HepG2 (cell line): Measurements from ENCODE around the gene PRMT2. TPM values are rescaled to one million over a fixed set of nuclear protein-coding genes. Genes with fewer than 3 reads are reported as not detected.

Experiments
- CEBPZ ChIP-seq: IDR thresholded peaks from 2 replicates; pipeline ENCODE4 v1.6.1; 2012; ENCODE audit warnings: low read length, improper control_type of control experiment
- DR1 ChIP-seq: sonication (generic); formaldehyde crosslinking; IDR thresholded peaks from 2 replicates; pipeline ENCODE4 v1.8.0; 2021; ENCODE audit warnings: mild to moderate bottlenecking, missing genetic modification reagents, inconsistent platforms
- EED ChIP-seq: sonication (generic); formaldehyde crosslinking; IDR thresholded peaks from 2 replicates; pipeline ENCODE4 v1.5.0; 2020; ENCODE audit warnings: mild to moderate bottlenecking, missing genetic modification reagents
- HDAC1 ChIP-seq: sonication (generic); formaldehyde crosslinking; IDR thresholded peaks from 2 replicates; pipeline ENCODE4 v1.5.1; 2020; ENCODE audit warnings: mild to moderate bottlenecking, missing genetic modification reagents
- HOXA5 ChIP-seq: sonication (generic); formaldehyde crosslinking; IDR thresholded peaks from 2 replicates; pipeline ENCODE4 v1.4.0; 2020; ENCODE audit warnings: missing genetic modification reagents
- KIAA2018 ChIP-seq: sonication (generic); formaldehyde crosslinking; IDR thresholded peaks from 2 replicates; pipeline ENCODE4 v1.5.0; 2020; ENCODE audit warnings: mild to moderate bottlenecking, missing genetic modification reagents, borderline replicate concordance
- NBN ChIP-seq: fragments of 450-650 bp; conservative IDR thresholded peaks from 2 replicates; pipeline ENCODE4 v1.6.1; 2017
- NFE2 ChIP-seq: sonication (generic); formaldehyde crosslinking; IDR thresholded peaks from 2 replicates; pipeline ENCODE4 v1.4.0; 2020; ENCODE audit warnings: missing genetic modification reagents
- NFKB2 ChIP-seq: sonication (generic); formaldehyde crosslinking; IDR thresholded peaks from 2 replicates; pipeline ENCODE4 v1.4.0; 2020; ENCODE audit warnings: missing genetic modification reagents, borderline replicate concordance
- SNAPC4 ChIP-seq: sonication (generic); formaldehyde crosslinking; IDR thresholded peaks from 2 replicates; pipeline ENCODE4 v1.4.0; 2020; ENCODE audit warnings: mild to moderate bottlenecking, missing genetic modification reagents
- ZKSCAN5 ChIP-seq: sonication (generic); formaldehyde crosslinking; IDR thresholded peaks from 2 replicates; pipeline ENCODE4 v1.5.1; 2020; ENCODE audit warnings: mild to moderate bottlenecking, missing genetic modification reagents
- ZNF510 ChIP-seq: sonication (generic); formaldehyde crosslinking; IDR thresholded peaks from 2 replicates; pipeline ENCODE4 v1.4.0; 2020; ENCODE audit warnings: low read depth, mild to moderate bottlenecking, missing genetic modification reagents
- ZNF83 ChIP-seq: sonication (generic); formaldehyde crosslinking; IDR thresholded peaks from 2 replicates; pipeline ENCODE4 v1.4.0; 2020; ENCODE audit warnings: missing genetic modification reagents, mild to moderate bottlenecking, borderline replicate concordance
- polyA plus RNA-seq, 8 experiments: library from polyadenylated mRNA; depleted of rRNA in 3 of 8; stranded (reverse) in 7 of 8; unstranded in 1 of 8; fragments of >200 nt; fragmentation: Illumina TruSeq in 4 of 8; extraction: Trizol in 4 of 8; gene quantifications; 2 replicates each; pipeline versions ENCODE4 v1.2.1 to v1.2.3, GENCODE V29; 2011 to 2016; ENCODE audit warnings: low read depth in 4 of 8, missing spikeins in 1 of 8, mixed read lengths in 1 of 8; ENCODE audit not compliant: insufficient read depth in 1 of 8
- total RNA-seq, 5 experiments: library from RNA; depleted of rRNA; stranded (reverse); fragments of >200 nt; fragmentation: Illumina TruSeq; extraction: Trizol; gene quantifications; 2 replicates each; pipeline ENCODE4 v1.2.3, GENCODE V29; 2016; ENCODE audit warnings: low read depth in 1 of 5

PRMT2 gene
- total and polyA plus RNA-seq, 2 of the 13 experiments (the other 11 are each of a cell fraction or from before 2014, with no cell fraction given): 54.4 to 78.8 TPM

GRCh38 chr21:46667741-46668380 is 32.4 kb downstream of the PRMT2 start (continued):
- TF ChIP-seq KIAA2018 (no peak), DR1 (CRISPR knock-in tag) (no peak), EED (CRISPR knock-in tag) (no peak; the same call in 1 of the 2 replicates), HOXA5 (CRISPR knock-in tag) (no peak), HDAC1 (CRISPR knock-in tag) (0 out of 2 replicates have a peak, but pooled peaks have one; percentile 36), ZNF510 (no peak), ZKSCAN5 (CRISPR knock-in tag) (no peak), ZNF83 (no peak), SNAPC4 (CRISPR knock-in tag) (peak; percentile 63; the same call in 1 of the 2 replicates), CEBPZ (no peak), NFKB2 (CRISPR knock-in tag) (no peak; the same call in 1 of the 2 replicates), NFE2 (CRISPR knock-in tag) (no peak), NBN (no peak)
